Epithelial cell of prostate (primary cell): Measurements from ENCODE around the gene PHYHD1.
A peak's percentile ranks its signal among the peaks of the same experiment; 100 is the strongest.
"Not testable (repeated sequence)": the region's sequence is repeated elsewhere in the genome, so short reads cannot be mapped to it uniquely, and the experiment has no call there.

Experiments
- DNase-seq: peaks from one replicate; pipeline ENCODE4 v3.0.0-alpha.2; 2011; ENCODE audit warnings: low read depth, low spot score
- H3K27ac ChIP-seq: fragments of 450-650 bp; 2 replicates; pipeline ENCODE4 v1.5.1; 2017; ENCODE audit warnings: mild to moderate bottlenecking

The PHYHD1 gene

DNA sequence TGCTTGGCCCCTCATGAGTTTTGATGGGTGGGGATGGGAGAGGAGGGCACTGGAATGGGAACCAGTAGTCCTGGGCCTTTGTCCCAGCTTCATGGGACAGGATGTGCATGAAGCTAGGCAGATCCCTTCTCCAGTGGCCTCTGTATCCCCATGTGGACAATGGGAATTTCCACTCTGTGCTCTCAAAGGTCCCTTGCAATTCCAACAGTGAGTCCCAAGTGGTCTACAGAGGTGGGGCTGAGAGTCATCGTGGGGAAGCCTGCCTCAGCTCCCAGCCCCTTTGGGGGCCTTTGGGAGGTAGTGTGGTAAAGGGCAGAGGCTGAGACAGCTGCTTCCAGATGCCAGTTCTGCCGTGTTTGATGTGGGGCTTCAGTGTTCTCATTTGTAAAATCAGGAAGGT is 1.9 kb upstream of the PHYHD1 start:
- peak overlapping the region; percentile 100 for H3K27ac ChIP-seq
- no peak for DNase-seq

DNA sequence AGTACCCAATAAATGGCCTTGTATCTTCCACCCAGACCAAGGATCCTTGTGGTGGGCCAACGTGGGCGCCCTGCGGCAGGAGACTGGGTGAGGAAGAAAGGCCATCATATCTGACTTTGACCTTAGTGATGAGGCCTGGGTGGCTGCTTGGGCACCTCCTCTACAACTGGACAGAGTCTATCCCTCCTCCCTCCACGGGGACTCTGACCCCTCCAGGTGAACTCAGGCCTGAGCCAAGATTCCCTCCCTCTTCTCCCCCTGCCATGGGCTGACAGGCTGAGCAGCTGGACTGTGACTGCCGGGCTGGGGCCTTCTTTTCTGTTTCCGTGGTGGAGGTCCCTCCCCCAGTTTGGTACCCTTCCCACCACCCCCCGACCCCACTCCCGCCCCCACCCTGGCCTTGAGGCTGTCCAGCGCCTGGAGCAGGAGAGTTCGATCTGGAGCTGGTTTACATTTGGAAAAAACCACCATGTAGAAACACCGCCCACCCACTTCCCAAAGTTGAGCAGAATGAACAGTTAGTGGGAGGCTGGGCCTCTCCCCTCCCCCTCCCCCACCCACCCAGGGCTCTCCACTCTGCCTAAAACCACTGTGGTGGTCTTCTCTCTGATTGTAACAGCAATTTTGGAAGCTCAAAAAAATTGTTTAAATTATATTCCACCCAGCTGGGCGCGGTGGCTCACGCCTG is 1.2 kb upstream of the PHYHD1 start:
- DNase-seq: no peak
- peak overlapping the region; percentile 100 for H3K27ac ChIP-seq

DNA sequence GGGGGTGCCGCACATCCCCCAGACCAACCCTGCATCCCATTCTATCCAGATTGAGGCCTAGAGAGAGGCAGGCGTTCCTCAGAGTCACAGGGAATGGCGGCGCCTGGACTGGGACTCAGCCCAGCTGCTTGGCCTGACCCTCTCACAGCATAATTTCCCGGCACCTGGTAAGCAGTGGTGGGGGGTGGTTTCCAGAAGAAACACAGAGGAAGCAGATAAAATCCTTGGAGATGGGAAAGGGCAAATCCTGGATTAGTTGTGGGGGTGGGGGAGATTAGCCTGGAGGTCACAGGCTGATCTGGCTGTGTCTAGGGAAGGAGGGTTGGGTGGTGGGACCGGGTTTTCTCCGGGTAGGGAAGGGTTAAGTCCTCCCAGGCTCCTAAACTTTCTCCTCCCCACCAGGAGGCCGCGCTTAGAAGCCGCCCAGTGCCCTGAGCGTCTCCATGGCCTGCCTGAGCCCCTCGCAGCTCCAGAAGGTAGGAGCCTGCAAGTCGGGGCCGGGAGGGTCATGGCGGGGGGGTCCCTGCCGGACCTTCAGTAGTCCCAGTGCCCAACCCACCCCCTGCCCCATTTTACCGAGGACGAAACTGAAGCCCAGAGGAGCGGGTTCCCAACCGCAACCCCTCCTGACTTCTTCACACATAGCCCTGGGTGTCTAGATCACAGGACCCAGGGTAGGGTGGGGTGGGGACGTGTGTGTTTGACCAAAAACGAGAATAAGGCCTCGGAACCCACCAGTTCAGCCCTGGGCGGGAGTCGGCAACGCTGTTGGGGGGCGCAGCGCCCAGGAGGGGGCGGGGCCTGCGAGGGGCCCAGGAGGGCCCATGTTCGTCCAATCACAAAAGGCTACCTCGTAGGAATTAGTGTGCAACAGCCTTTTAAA is 1.3 kb downstream of the PHYHD1 start:
- peak overlapping the region; percentile 100 for H3K27ac ChIP-seq
- no peak for DNase-seq

GRCh38 chr9:128923493-128923883 is 2.7 kb downstream of the PHYHD1 start:
- DNase-seq: no peak
- no peak overlapping the region for H3K27ac ChIP-seq

DNA sequence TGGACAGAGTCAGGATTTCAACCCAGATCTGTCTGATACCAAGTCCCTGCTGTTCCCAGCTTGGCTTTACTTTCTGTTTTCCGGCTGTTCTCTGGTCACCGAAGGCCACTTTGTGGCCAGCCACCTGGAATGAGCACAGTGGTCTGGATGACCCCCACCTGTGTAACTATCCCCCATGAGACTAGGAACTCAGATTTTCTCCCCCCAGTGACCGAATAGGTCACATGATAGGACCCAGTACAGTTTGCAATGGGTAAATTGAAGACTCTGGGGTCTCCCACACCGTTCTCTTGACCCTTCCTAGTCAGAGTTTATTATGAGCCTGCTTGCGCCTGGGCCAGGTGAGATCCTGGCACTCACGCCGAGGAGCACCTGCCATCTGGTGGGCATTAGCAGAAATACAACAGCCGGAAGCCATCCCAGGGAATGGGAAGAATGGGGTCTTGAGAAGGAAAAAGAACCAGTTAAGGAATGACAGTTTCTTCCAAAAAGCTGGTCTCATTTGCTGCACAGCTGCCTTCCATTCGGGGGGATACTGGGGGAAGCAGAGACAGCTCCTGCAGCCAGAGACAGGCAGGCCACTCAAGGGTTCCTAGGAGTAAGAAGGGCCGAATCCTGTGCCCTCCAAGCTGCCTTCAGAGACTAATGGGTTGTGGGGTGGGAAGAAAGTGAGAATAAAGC is 7.1 kb downstream of the PHYHD1 start:
- no peak for DNase-seq
- H3K27ac ChIP-seq: no peak overlapping the region

DNA sequence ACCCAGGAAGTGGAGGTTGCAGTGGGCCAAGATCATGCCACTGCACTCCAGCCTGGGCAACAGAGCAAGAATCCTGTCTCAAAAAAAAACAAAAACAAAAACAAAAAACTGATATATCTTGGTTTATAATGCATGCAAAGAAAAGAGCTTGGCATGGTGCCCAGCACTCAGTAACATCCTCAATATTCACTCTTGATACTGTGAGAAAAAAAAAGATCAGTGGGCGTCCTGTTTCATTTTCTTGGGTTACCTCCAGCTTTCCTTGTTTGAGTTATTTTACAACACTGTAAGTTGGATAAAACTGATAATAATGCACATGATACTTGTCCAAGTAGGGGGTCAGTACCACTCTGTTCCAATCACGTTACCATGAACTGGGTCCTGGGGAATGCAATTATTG is 7.8 kb downstream of the PHYHD1 start:
- no peak overlapping the region for H3K27ac ChIP-seq
- no peak for DNase-seq

DNA sequence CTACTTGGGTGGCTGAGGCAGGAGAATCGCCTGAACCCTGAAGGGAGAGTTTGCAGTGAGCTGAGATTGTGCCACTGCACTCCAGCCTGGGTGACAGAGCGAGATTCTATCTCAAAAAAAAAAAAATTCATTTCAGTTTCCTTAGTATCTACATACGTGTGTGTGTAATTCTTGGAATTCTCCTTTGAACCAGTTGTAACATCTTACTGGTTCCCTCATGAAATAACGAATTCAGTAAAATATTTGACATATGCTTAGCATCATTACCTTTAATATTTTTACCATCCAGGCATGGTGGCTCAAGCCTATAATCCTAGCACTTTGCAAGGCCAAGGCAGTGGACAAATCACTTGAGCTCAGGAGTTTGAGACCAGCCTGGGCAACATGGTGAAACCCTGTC is 8.8 kb downstream of the PHYHD1 start:
- no peak overlapping the region for H3K27ac ChIP-seq
- DNase-seq: no peak

DNA sequence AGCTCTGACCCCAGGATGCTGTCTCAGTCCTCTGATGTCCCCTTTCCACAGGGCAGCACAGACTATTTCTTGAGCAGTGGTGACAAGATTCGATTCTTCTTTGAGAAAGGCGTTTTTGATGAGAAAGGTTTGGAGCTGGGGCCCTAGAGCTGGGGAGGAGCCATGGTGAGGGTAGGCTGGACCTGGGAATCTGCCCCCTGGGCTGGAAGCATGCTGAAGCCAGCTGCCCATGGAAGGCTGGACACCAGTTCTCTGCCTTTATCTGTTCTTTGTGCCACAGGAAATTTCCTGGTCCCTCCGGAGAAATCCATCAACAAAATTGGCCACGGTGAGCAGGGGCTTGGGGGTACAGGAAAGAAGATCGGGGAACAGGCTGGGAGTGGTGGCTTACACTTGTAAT is 12.9 kb downstream of the PHYHD1 start:
- DNase-seq: no peak
- no peak overlapping the region for H3K27ac ChIP-seq

GRCh38 chr9:128936171-128936865 is 15.5 kb downstream of the PHYHD1 start:
- H3K27ac ChIP-seq: no peak overlapping the region
- DNase-seq: no peak

- no peak overlapping the region for H3K27ac ChIP-seq
- no peak for DNase-seq
These were observed 16.8 kb downstream of the PHYHD1 start for GRCh38 chr9:128937310-128938165.

DNA sequence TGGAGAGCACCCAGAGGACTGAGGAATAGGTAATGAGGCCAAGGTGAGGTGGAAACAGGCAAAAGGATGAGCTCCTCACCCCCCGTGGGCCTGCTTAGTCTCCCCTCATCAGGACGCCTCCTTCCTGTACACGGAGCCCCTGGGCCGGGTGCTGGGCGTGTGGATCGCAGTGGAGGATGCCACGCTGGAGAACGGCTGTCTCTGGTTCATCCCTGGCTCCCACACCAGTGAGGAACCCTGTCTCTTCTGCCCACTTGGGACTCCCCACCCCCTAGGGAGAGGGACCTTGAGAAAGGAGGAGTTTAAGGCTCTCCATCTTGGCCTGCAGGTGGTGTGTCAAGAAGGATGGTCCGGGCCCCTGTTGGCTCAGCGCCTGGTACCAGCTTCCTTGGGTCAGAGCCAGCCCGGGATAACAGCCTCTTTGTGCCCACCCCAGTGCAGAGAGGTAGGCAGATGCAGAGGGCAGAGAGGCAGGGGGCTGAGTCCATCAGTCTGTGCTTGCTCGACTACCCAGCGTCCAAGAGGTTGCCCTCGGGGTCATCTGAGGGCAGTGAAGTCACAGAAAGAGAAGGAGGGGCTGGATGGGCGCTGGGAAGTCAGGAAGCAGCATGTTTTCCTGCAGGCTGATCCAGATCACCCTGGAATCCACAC is 19.6 kb downstream of the PHYHD1 start:
- H3K27ac ChIP-seq: no peak overlapping the region
- no peak for DNase-seq

DNA sequence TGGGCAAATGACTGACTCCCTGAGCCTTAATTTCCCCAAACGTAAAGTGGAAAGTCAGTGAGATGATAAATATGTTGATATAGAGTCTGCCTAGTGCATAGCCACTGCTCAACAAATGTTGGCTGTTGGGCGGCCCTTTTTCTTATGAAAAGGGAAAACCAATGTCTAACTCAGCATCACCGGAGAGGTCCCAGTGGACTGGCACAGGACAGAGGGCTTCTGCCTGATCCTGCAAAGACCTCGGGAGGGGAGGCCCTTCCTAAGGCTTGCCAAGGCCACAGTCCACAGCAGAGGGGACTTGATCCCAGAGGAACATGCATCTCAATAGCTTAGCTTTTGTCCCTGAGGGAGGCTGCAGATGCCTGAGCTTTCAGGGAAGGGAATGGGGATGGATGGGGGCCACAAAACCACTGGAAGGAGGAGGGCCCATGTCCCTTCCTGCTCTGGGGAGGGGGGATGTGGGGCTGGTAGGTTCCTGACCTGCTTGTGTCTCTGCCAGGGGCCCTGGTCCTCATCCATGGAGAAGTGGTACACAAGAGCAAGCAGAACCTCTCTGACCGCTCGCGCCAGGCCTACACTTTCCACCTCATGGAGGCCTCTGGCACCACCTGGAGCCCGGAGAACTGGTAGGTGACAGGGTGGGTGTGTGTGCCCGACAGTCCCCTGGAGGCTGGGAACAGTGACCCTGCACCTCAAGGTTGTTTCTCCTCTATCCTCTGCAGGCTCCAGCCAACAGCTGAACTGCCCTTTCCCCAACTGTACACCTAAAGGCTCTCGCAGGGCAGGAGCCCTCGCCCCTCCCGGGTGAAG is 20.4 kb downstream of the PHYHD1 start:
- H3K27ac ChIP-seq: no peak overlapping the region
- no peak for DNase-seq

GRCh38 chr9:128943832-128944620 is 23.2 kb downstream of the PHYHD1 start:
- no peak overlapping the region for H3K27ac ChIP-seq
- no peak for DNase-seq

- not testable (repeated sequence) for DNase-seq
These were observed 24.2 kb downstream of the PHYHD1 start for GRCh38 chr9:128944966-128945365.

GRCh38 chr9:128945798-128946501 is 25.2 kb downstream of the PHYHD1 start:
- no peak overlapping the region for H3K27ac ChIP-seq
- DNase-seq: no peak

More at GRCh38 chr9:128944966-128945365, 24.2 kb downstream of the PHYHD1 start:
- H3K27ac ChIP-seq: not testable (repeated sequence)

GRCh38 chr9:128946571-128947276 is 25.9 kb downstream of the PHYHD1 start:
- DNase-seq: no peak
- peak overlapping the region; percentile 83 for H3K27ac ChIP-seq

DNA sequence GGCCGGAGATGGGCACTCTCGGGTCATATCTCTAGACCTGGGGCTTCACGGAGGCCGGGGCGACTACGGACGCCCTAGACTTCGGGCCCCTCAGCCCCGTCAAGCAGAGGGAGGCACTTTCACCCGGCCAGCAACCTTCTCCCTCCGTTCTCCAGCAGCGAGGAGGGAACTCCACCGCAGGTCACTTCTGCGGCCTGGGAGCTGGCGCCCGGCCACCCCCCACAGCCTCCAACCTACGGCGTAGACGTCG is 26.4 kb downstream of the PHYHD1 start:
- H3K27ac ChIP-seq: peak overlapping the region; percentile 83
- no peak for DNase-seq
